Activated CD8-positive, alpha-beta memory T cell treated with anti-CD3 and anti-CD28 coated beads for 1 hour (primary cell): ENCODE results near the gene CD34.

Source experiments
- DNase-seq, 2 donors: peaks; one replicate each; pipeline ENCODE4 v3.0.0-alpha.2; 2020; ENCODE audit warnings: low read depth in 1 of 2; ENCODE audit errors: extremely low read depth in 1 of 2

The CD34 gene

GRCh38 chr1:207901041-207901653 lies 9.8 kb downstream of the CD34 start:
- no peak for DNase-seq

- no peak for DNase-seq
Observed at GRCh38 chr1:207898836-207899235, 12.1 kb downstream of the CD34 start.

- DNase-seq: no peak
Observed at GRCh38 chr1:207898260-207898659, 12.7 kb downstream of the CD34 start.

GRCh38 chr1:207897188-207897587 lies 13.7 kb downstream of the CD34 start:
- no peak for DNase-seq

- no peak for DNase-seq
Observed at GRCh38 chr1:207896547-207896946, 14.4 kb downstream of the CD34 start.

GRCh38 chr1:207894704-207895103 lies 16.2 kb downstream of the CD34 start:
- DNase-seq: no peak

- no peak for DNase-seq
Observed at GRCh38 chr1:207893737-207894582, 17.0 kb downstream of the CD34 start.

- no peak for DNase-seq
Observed at GRCh38 chr1:207892764-207893163, 18.2 kb downstream of the CD34 start.

- no peak for DNase-seq
Observed at GRCh38 chr1:207891148-207891547, 19.8 kb downstream of the CD34 start.

GRCh38 chr1:207890136-207890738 lies 20.7 kb downstream of the CD34 start:
- DNase-seq: no peak

- no peak for DNase-seq
Observed at GRCh38 chr1:207888652-207889051, 22.3 kb downstream of the CD34 start.

- DNase-seq: no peak
Observed at GRCh38 chr1:207887542-207888201, 23.3 kb downstream of the CD34 start.

GRCh38 chr1:207886227-207886626 lies 24.7 kb downstream of the CD34 start:
- DNase-seq: no peak

- peak; percentile 31 to 49 for DNase-seq
Observed at GRCh38 chr1:207885129-207886032, 25.5 kb downstream of the CD34 start.

GRCh38 chr1:207884266-207885029 lies 26.5 kb downstream of the CD34 start:
- no peak for DNase-seq

- no peak for DNase-seq
Observed at GRCh38 chr1:207883660-207884250, 27.2 kb downstream of the CD34 start.

GRCh38 chr1:207883104-207883651 lies 27.7 kb downstream of the CD34 start:
- no peak for DNase-seq

- no peak for DNase-seq
Observed at GRCh38 chr1:207882692-207883091, 28.2 kb downstream of the CD34 start.

GRCh38 chr1:207878939-207879338 lies 32.0 kb downstream of the CD34 start:
- DNase-seq: no peak
